HG02870 (cell line): ENCODE data around the gene STX8.
"Not testable (repeated sequence)": the region's sequence is repeated elsewhere in the genome, so short reads cannot be mapped to it uniquely, and the experiment has no call there.

ENCODE experiments used
- ATAC-seq: cut with Tn5 transposase; IDR thresholded peaks from one replicate; pipeline ENCODE4 v1.9.1; 2021; ENCODE audit warnings: mild to moderate bottlenecking, moderate library complexity; ENCODE audit not compliant: unreplicated experiment

Gene STX8

DNA sequence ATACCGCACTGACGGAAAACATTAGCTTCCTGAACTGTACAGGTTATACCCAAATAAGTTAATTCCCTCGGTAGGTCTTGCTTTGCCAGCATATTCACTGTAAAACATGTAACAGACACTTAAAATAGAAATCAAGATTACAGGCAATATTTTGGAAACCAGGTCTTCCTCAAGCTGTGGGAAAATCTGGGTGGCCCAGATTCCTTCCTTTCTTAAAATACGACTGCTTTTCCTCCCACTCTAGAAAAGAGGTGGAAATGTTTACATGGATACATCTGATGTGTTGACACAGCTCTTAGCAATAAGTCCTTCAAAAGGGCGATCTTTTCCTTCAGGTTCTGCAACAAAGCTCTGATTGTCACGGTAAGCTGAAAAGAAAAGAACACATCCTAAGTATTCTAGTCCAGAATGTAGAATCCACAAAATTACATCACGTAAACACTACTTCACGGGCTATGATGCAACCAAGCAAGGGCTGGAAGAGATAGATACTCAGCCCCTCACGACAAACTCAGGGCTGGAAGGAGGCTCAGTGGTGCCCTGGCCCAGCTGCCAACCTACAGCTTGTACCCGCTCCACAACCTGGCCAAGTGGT, 18.4 kb downstream of the STX8 start:
- no peak for ATAC-seq

DNA sequence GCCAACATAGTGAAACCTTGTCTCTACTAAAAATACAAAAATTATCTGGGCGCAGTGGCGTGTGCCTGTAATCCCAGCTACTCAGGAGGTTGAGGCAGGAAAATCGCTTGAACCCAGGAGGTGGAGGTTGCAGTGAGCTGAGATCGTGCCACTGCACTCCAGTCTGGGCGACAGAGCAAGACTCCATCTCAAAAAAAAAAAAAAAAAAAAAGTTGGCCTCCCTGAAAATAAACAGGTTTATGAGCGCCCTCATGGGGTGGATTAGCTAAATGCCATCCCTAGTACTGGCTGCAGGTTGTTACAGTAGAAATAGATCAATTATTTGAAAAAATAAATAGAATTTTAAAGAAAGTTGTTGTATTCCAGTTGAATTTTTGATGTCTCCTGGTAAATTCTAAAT, 20.9 kb downstream of the STX8 start:
- ATAC-seq: not testable (repeated sequence)

- no peak for ATAC-seq
Measured at GRCh38 chr17:9553596-9553995, 22.0 kb downstream of the STX8 start.

DNA sequence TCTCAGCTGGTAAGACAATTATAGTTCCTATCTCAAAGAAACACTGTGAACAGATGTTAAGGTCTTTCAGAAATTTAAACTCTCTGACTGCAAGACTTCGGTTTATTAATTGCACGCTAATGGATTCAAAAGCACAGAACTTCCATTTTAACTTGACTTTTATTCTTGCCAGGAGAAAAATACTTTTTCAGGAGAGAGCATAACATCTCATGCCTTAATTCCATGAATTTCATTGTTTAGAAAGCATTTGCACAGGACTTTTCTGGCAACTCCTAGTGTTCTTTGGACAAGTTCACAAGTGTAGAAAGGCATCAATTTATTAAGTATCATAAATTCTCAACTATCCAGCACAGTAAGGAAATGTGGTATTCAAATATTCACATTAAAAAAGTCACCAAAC, 22.4 kb downstream of the STX8 start:
- no peak for ATAC-seq

DNA sequence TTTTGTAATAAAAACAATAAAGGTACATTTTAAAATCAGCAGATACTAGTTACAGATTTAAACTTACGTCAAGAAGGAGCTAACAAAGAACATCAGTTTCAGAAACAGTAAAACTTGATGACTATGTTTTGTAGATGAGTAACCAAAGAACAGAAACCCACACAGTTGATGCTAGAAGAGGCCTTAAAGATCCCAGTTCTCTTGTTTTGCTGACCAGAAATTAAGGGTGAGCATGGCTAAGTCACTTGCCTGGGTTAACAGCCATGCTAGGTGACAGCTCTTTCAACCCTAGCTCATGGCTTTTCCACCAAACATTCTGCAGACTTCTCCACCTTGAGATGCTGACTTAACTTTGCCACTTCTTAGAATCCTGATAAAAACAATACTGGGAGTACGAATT, 26.4 kb downstream of the STX8 start:
- ATAC-seq: no peak

- ATAC-seq: no peak
Measured at GRCh38 chr17:9544221-9544620, 31.4 kb downstream of the STX8 start.

- no peak for ATAC-seq
Measured at GRCh38 chr17:9541718-9542117, 33.9 kb downstream of the STX8 start.

DNA sequence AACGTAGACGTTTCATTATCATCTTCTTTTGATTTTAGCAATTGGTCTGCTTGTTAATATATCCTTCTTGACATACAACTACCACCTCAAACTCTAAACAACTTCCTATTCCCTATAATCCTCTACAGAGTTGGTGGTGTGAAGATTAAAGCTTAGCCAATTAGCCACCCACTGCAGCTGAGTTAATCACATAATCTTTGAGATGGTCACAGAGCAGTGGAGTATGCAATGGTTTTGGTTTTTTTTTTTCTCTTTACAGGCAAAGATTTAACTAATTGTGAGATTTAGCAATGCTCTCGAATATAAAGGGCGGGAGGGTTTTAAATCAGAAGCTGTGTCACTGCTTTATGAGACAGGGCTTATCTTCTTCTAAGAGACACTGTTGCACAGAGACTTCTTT, 37.0 kb downstream of the STX8 start:
- ATAC-seq: no peak

DNA sequence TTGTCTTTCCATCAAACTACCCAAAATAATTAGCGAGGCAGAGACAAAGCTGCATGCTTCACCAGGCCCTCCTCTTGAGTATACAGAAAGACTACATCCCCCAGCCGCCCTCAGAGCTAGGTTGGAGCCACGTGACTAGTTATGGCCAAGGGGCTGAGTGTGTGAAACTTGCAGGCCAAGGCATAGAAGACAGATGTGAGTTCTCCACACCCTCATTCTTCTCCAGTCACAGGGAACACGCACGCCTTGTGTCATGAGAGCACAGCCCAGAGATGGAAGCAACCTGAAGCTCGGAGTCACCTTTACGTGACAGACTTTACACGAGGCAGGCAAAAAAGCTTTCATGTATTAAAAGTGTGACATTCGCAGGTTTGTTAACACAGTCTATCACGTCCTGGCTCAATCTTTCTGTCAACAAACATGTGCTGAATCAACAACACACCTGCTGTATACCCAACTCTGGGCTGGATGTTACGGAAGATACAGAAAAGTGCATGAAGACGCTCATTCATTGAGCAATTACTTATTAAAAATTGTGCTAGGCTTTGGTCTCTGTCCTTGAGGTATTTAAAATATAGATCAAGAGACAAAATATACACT, 38.3 kb downstream of the STX8 start:
- ATAC-seq: no peak

- ATAC-seq: no peak
Measured at GRCh38 chr17:9536061-9536460, 39.6 kb downstream of the STX8 start.

GRCh38 chr17:9533441-9533840, 42.2 kb downstream of the STX8 start:
- no peak for ATAC-seq

- no peak for ATAC-seq
Measured at GRCh38 chr17:9532715-9533114, 42.9 kb downstream of the STX8 start.

DNA sequence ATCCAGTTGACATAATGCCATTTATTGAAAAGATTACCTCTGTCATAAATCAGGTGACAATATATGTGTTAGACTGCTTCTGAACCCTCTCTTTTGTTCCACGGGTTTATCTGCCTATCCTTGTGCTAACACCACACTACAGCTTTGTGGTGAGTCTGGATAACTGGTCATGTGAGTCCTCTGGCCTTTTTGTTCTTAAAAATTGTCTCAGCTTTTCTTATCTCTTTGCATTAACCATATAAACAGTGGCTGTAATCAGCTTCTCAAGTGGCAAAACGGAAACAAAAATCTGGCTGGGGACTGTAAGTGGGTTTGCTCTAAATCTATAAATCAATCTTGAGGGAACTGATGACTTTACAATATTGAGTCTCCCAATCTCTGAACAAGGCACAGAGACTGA, 44.6 kb downstream of the STX8 start:
- ATAC-seq: no peak

DNA sequence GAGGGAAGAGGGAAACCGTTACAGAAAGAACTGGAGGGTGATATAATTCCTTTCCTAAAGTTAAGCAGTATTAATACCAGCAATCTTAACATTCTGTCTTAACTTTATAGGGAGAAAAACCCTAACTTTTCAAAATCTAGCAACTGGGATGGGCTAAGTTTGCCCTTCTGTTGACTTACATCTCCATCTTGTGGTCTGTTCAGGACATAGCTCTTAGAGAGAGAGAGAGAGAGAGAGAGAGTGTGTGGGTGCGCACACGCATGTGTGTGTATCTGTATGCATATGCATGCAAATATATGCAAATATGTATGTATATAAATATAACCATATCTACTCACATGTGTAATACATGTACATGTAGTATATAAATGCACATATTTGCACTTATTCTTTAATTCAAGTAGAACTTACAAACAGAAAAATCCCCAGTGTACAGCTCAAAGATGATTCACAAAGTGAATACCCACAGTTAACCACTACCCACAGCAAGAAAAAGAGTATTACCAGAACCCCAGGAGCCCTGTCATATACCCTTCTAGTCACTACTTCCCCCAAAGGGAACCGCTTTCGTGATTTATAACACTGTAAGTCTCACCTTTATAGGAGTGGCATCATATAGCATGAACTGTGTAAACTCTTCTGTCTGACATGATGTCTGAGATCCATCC, 46.5 kb downstream of the STX8 start:
- ATAC-seq: no peak

GRCh38 chr17:9527788-9528187, 47.8 kb downstream of the STX8 start:
- ATAC-seq: no peak

DNA sequence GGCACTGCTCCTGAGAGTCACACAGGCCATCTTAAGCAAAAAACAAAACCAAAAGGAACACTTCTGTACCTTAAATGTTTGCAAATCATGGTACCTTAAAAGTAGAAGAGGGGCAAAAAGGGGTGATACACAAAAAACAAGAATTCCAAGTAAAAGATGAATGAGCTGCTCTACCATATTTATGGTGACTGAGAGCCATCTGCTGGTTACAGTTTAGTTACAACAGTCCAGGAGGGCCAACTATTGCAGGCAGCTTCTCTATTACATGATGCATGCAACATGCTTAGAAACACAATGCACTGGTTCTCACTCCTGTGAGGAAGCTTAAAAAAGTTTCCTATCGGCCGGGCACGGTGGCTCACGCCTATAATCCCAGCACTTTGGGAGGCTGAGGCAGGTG, 53.5 kb downstream of the STX8 start:
- ATAC-seq: no peak

DNA sequence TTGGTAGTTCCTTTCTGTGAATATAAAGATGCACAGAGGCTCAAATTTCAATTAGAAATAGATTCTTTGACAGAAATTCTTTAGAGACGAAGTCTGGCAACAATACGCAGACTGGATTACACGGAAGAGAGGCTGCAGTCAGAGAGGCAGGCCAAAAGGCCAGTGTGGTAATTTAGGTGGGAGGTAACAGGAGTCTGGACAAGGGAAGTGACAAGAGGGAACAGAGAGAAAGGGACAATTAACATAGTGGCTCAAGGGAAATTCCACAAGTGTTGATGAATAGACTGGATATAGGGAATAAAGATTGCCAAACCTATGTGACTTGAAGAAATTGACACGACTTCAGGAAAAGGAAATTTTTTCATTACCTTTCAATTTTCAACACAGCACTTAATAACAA, 54.6 kb downstream of the STX8 start:
- no peak for ATAC-seq

- no peak for ATAC-seq
Measured at GRCh38 chr17:9520649-9521048, 55.0 kb downstream of the STX8 start.

DNA sequence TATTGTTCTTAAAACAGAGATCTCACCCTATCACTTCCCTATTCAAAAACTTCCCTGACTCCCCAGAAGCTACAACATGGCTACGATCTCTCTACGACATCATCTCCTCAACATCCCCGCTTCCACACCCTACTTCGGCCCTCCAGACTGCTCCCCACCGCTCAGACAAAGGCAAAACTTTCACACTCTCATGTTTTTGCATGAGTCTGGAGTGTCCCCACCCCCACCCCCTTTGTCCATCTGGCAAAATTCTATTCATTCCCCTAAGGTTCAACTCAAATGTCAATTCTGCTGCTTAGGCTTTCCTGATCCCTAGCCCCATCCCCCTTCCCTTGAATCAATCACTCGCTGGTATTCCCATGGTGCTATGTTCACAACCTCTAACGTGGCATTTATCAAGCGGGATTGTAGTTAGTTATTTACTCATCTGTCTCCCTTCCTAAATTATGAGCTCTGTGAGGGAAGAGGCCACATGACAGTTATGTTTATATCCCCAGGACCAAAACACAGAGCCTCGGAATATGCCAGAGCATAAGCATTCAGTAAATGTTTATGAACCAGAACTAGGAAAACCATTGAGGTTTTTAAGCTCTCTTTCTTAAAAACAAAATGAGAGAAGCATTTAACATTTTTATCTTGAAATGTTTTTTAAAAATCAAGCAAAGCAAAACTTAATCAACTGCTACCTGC, 55.9 kb downstream of the STX8 start:
- no peak for ATAC-seq

- ATAC-seq: no peak
Measured at GRCh38 chr17:9517396-9517795, 58.2 kb downstream of the STX8 start.

DNA sequence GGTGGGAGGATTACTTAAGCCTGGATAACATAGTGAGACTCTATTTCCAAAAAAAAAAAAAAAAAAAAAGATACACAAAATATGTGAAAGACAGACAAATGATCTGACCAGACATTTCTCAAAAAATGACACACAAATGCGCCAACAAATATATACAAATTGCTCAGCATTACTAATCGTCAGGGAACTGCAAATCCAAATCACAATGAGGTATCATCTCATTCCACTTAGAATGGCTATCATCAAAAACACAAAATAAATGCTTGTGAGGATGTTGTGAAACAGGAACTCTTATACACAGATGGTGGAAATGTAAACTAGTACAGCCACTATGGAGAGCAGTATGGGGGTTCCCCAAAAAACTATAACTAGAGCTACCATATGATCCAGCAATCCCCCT, 62.4 kb downstream of the STX8 start:
- no peak for ATAC-seq
